ENCODE data around the gene SPIN1. TPM values are rescaled to one million over a fixed set of nuclear protein-coding genes. Genes with fewer than 3 reads are reported as not detected.

Gene SPIN1
- total and polyA plus RNA-seq, 2 donors (not counting 1 experiment from before 2014, with no cell fraction given) = 9.9 to 24.9 TPM

DNA sequence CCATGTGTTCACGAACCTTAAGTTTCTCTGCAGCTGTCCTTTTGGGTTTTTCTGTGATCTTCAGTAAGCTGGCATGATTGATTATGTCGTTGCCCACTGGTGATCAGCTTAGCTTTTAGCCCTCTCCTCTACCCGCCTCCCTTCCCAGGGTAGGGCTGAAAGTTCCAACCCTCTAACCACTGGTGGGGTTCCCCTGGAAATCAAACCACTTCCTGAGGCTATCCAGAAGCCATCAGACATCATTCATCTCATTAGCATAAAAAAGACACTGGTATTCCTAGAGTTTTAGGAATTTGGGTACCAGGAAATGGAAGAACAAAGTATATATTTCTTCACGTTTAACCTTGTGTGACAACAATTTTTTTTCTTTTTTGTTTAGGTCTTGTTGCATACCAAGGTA, 29.8 kb downstream of the SPIN1 start:
- no peak for TF ChIP-seq EZH2 (IDR thresholded peaks at IDR 0.05; ENCODE audit: borderline replicate concordance, insufficient read depth, low read depth, low read length, poor library complexity, severe bottlenecking)
- TF ChIP-seq, protein P1, sequence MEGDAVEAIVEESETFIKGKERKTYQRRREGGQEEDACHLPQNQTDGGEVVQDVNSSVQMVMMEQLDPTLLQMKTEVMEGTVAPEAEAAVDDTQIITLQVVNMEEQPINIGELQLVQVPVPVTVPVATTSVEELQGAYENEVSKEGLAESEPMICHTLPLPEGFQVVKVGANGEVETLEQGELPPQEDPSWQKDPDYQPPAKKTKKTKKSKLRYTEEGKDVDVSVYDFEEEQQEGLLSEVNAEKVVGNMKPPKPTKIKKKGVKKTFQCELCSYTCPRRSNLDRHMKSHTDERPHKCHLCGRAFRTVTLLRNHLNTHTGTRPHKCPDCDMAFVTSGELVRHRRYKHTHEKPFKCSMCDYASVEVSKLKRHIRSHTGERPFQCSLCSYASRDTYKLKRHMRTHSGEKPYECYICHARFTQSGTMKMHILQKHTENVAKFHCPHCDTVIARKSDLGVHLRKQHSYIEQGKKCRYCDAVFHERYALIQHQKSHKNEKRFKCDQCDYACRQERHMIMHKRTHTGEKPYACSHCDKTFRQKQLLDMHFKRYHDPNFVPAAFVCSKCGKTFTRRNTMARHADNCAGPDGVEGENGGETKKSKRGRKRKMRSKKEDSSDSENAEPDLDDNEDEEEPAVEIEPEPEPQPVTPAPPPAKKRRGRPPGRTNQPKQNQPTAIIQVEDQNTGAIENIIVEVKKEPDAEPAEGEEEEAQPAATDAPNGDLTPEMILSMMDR (IDR thresholded peaks at IDR 0.05) = no peak

DNA sequence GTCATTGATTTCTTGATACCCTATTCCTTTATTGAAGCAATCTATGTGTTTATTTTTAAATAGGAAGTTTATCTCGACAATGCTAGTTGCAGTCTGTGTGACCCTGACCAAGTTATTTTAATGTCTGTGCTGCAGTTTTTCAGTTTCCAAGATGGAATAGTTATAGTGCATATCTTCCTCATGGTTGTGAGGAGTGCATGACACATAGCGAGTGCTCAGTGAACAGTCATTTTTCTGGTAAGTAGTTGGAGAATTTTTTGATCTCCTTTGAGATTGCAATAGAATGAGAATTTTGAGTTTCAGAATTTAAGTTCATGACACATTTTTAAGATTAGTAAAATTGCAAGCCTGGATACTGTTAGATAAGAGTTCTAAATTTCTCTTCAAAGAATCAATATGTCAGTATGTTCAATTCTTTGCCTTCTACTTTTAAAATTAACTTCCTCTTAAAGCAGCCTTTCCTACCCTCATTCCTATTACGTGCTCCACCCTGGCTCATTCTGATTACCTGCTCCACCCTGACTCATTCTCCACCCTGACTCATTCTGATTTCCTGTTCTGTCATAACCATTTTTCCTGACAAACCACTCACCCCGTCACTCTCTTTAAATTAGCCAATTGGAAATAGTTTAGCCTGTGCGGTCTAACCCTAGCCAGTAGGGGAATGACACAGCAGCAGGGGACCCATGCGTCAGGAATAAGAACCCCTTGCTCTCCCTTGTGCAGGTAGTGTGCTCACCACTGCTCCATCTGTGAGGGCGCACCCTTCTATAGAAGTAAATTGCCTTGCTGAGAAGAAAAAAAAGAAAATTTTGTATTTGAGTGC, 30.7 kb downstream of the SPIN1 start:
- POLR2A ChIA-PET = no interaction called here
- Mint-ChIP-seq H3K4me1 (no peaks in the 10 kb centered on the region), H3K4me3 (no peak overlapping the region), H3K27me3 (no peaks in the 10 kb centered on the region), H3K27ac (no peak overlapping the region), H3K9me3 (ENCODE audit: insufficient read depth) (peaks cover 9% of the 10 kb centered on the region)
- Histone ChIP-seq H3K36me3 (replicated peaks in 1 of 2; ENCODE audit: control extremely low read depth in 1 of 2, control insufficient read depth in 1 of 2, extremely low read depth in 1 of 2, insufficient read depth in 2 of 2, low read length in 1 of 2) (peaks cover 0 to 11% of the 10 kb centered on the region in 2 experiments), H2AFZ (ENCODE audit: insufficient read depth, low read depth, low read length, poor library complexity, severe bottlenecking) (no peak overlapping the region), H3K9me3 (ENCODE audit: control extremely low read depth in 1 of 3, control insufficient read depth in 2 of 3, insufficient read depth in 1 of 3, low read length in 2 of 3) (peaks cover 7 to 41% (median 36%) of the 10 kb centered on the region in 3 donors), H3K4me2 (replicated peaks; ENCODE audit: low read depth, low read length, poor library complexity, severe bottlenecking) (no peak overlapping the region), H3K27me3 (replicated peaks in 1 of 4; ENCODE audit: control extremely low read depth in 1 of 4, control insufficient read depth in 3 of 4, insufficient read depth in 4 of 4, low read length in 3 of 4) (no peaks in the 10 kb centered on the region), H3K9ac (ENCODE audit: low read length) (no peak overlapping the region), H4K20me1 (ENCODE audit: control insufficient read depth, insufficient read depth, low read length, poor library complexity, severe bottlenecking) (no peaks in the 10 kb centered on the region), H3K4me3 (ENCODE audit: control extremely low read depth in 1 of 5, extremely low read depth in 1 of 5, insufficient read depth in 1 of 5, low read depth in 2 of 5, low read length in 4 of 5) (no peak overlapping the region), H3K27ac (ENCODE audit: low read length in 2 of 2) (no peak overlapping the region), H3K4me1 (ENCODE audit: control insufficient read depth in 2 of 2, insufficient read depth in 2 of 2, low read length in 2 of 2) (no peaks in the 10 kb centered on the region), H3K79me2 (ENCODE audit: control insufficient read depth, insufficient read depth, low read length) (peaks cover 56% of the 10 kb centered on the region)
- WGBS (ENCODE audit: insufficient coverage) = 89% methylated on average over 5 of the region's 7 CpGs
- no peak for DNase-seq
- TF ChIP-seq, protein P1 (IDR thresholded peaks at IDR 0.05) = no peak
- TF ChIP-seq EZH2 (IDR thresholded peaks at IDR 0.05; ENCODE audit: borderline replicate concordance, insufficient read depth, low read depth, low read length, poor library complexity, severe bottlenecking) = no peak
- intact Hi-C loops (cut with micrococcal nuclease) = no loop called here
- ATAC-seq (ENCODE audit: low read depth) = no peak
- CTCF ChIA-PET = no interaction called here

More for the DNA sequence above, 29.8 kb downstream of the SPIN1 start:
- no peaks in the 10 kb centered on the region for H3K27me3 Mint-ChIP-seq
- no peaks in the 10 kb centered on the region for H3K4me1 ChIP-seq (ENCODE audit: control insufficient read depth in 2 of 2, insufficient read depth in 2 of 2, low read length in 2 of 2)
- no peak overlapping the region for H2AFZ ChIP-seq (ENCODE audit: insufficient read depth, low read depth, low read length, poor library complexity, severe bottlenecking)
- H3K4me3 ChIP-seq (ENCODE audit: control extremely low read depth in 1 of 5, extremely low read depth in 1 of 5, insufficient read depth in 1 of 5, low read depth in 2 of 5, low read length in 4 of 5) = no peak overlapping the region
- ATAC-seq (ENCODE audit: low read depth) (no peak), DNase-seq (no peak)
- peaks cover 0 to 11% of the 10 kb centered on the region in 2 experiments for H3K36me3 ChIP-seq (replicated peaks in 1 of 2; ENCODE audit: control extremely low read depth in 1 of 2, control insufficient read depth in 1 of 2, extremely low read depth in 1 of 2, insufficient read depth in 2 of 2, low read length in 1 of 2)
- peaks cover 8 to 48% (median 45%) of the 10 kb centered on the region in 3 donors for H3K9me3 ChIP-seq (ENCODE audit: control extremely low read depth in 1 of 3, control insufficient read depth in 2 of 3, insufficient read depth in 1 of 3, low read length in 2 of 3)
- H3K79me2 ChIP-seq (ENCODE audit: control insufficient read depth, insufficient read depth, low read length) = peaks cover 56% of the 10 kb centered on the region
- H4K20me1 ChIP-seq (ENCODE audit: control insufficient read depth, insufficient read depth, low read length, poor library complexity, severe bottlenecking) = no peaks in the 10 kb centered on the region
- no peak overlapping the region for H3K9ac ChIP-seq (ENCODE audit: low read length)
- no peaks in the 10 kb centered on the region for H3K4me1 Mint-ChIP-seq
- H3K9me3 Mint-ChIP-seq (ENCODE audit: insufficient read depth) = peaks cover 9% of the 10 kb centered on the region
- H3K27ac ChIP-seq (ENCODE audit: low read length in 2 of 2) = no peak overlapping the region
- POLR2A ChIA-PET = no interaction called here
- H3K27me3 ChIP-seq (replicated peaks in 1 of 4; ENCODE audit: control extremely low read depth in 1 of 4, control insufficient read depth in 3 of 4, insufficient read depth in 4 of 4, low read length in 3 of 4) = no peaks in the 10 kb centered on the region
- intact Hi-C loops (cut with micrococcal nuclease) = no loop called here
- no peak overlapping the region for H3K4me2 ChIP-seq (replicated peaks; ENCODE audit: low read depth, low read length, poor library complexity, severe bottlenecking)
- H3K27ac Mint-ChIP-seq = no peak overlapping the region
- no peak overlapping the region for H3K4me3 Mint-ChIP-seq
- CTCF ChIA-PET = no interaction called here
- 92% methylated on average over 3 of the region's 4 CpGs for WGBS (ENCODE audit: insufficient coverage)

Measured in B cell (primary cell).